SU-DHL-6 (cell line): ENCODE results near the gene SPACDR.

Source experiments
- H2AFZ ChIP-seq: fragments of 200-600 bp; sonication (generic); 2 replicates; pipeline ENCODE4 v1.6.1; 2014; ENCODE audit warnings: low read depth, mild to moderate bottlenecking, moderate library complexity, mixed read lengths, antibody characterized with exemption, low read length; ENCODE audit not compliant: severe bottlenecking
- H3F3A ChIP-seq: fragments of 200-600 bp; shearing (Covaris generic); 2 replicates; pipeline ENCODE4 v1.6.0; 2016; ENCODE audit warnings: antibody characterized with exemption, mild to moderate bottlenecking; ENCODE audit not compliant: insufficient read depth
- H3K27ac ChIP-seq: fragments of 200-600 bp; sonication (generic); 2 replicates; pipeline ENCODE4 v1.5.1; 2016; ENCODE audit warnings: low read depth, mild to moderate bottlenecking, low read length, moderate library complexity, mixed read lengths
- H3K27me3 ChIP-seq: fragments of 200-600 bp; sonication (generic), shearing (Covaris generic); 2 replicates; pipeline ENCODE4 v1.6.0; 2014; ENCODE audit warnings: mild to moderate bottlenecking, low read length
- H3K36me3 ChIP-seq: fragments of 200-600 bp; sonication (generic); 2 replicates; pipeline ENCODE4 v1.6.1; 2014; ENCODE audit warnings: mild to moderate bottlenecking, low read length, mixed read lengths
- H3K4me2 ChIP-seq: fragments of 300-600, 200-600 bp; shearing (Covaris generic), sonication (generic); 2 replicates; pipeline ENCODE4 v1.6.0; 2014; ENCODE audit warnings: low read length, low read depth, mild to moderate bottlenecking; ENCODE audit not compliant: poor library complexity, severe bottlenecking
- H3K4me3 ChIP-seq: fragments of 200-600 bp; sonication (generic); 2 replicates; pipeline ENCODE4 v1.5.1; 2014; ENCODE audit warnings: antibody characterized with exemption, low read length, mild to moderate bottlenecking, mixed read lengths; ENCODE audit not compliant: insufficient read depth, poor library complexity, severe bottlenecking
- H3K79me2 ChIP-seq: fragments of 200-600 bp; sonication (generic); 2 replicates; pipeline ENCODE4 v1.6.1; 2014; ENCODE audit warnings: mild to moderate bottlenecking, low read length, moderate library complexity; ENCODE audit not compliant: insufficient read depth
- H3K9ac ChIP-seq: fragments of 200-600 bp; sonication (generic); 2 replicates; pipeline ENCODE4 v1.7.0; 2014; ENCODE audit warnings: mild to moderate bottlenecking, low read length
- H3K9me2 ChIP-seq: fragments of 200-600 bp; sonication (generic); replicated peaks from 2 replicates; pipeline ENCODE4 v1.6.1; 2014; ENCODE audit warnings: low read length; ENCODE audit not compliant: insufficient read depth
- H3K9me3 ChIP-seq: fragments of 200-600 bp; sonication (generic); 2 replicates; pipeline ENCODE4 v1.6.1; 2014; ENCODE audit warnings: low read length, mixed read lengths; ENCODE audit not compliant: insufficient read depth
- H4K20me1 ChIP-seq: fragments of 200-600 bp; sonication (generic); 2 replicates; pipeline ENCODE4 v1.6.1; 2014; ENCODE audit warnings: low read depth, mild to moderate bottlenecking, antibody characterized with exemption, low read length, moderate library complexity, mixed read lengths
- CTCF ChIP-seq: fragments of 200-600 bp; sonication (generic); IDR thresholded peaks from one replicate; pipeline ENCODE4 v1.5.1; 2017; ENCODE audit warnings: antibody characterized with exemption, mild to moderate bottlenecking, low read length, moderate library complexity; ENCODE audit not compliant: insufficient read depth, poor library complexity, severe bottlenecking
- EZH2phosphoT487 ChIP-seq: fragments of 200-600 bp; sonication (generic), shearing (Covaris generic); conservative IDR thresholded peaks from 2 replicates; pipeline ENCODE4 v1.6.1; 2018; ENCODE audit warnings: mild to moderate bottlenecking, antibody characterized with exemption, low read length, moderate library complexity, mixed read lengths

SPACDR gene

GRCh38 chr7:100413346-100413745 lies 50.7 kb downstream of the SPACDR start:
- H3K27ac ChIP-seq = no peak overlapping the region
- H3K9ac ChIP-seq = no peak overlapping the region
- H3K9me2 ChIP-seq = no peaks in the 10 kb centered on the region
- no peaks in the 10 kb centered on the region for H3K79me2 ChIP-seq
- H3K27me3 ChIP-seq = 0 out of 2 replicates have a peak, but pooled peaks cover 2% of the 10 kb centered on the region
- no peaks in the 10 kb centered on the region for H3K9me3 ChIP-seq
- no peaks in the 10 kb centered on the region for H3F3A ChIP-seq
- TF ChIP-seq EZH2phosphoT487 (no peak), CTCF (no peak)
- no peaks in the 10 kb centered on the region for H4K20me1 ChIP-seq
- no peak overlapping the region for H3K4me3 ChIP-seq
- no peak overlapping the region for H3K4me2 ChIP-seq
- no peak overlapping the region for H2AFZ ChIP-seq
- H3K36me3 ChIP-seq = no peaks in the 10 kb centered on the region

DNA sequence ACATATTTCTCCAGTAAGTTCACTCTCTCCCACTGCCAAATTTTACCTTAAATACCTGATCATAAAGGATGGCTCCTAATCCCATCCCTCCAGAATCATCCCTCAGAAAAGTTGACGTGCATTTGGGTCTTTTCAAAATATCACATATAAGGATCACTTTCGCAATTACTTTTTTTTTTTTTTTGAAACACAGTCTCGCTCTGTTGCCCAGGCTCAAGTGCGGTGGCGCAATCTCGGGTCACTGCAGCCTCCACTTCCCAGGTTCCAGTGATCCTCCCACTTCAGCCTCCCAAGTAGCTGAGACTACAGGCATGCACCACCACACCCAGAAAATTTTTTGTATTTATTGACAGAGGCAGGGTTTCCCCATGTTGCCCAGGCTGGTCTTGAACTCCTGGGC lies 53.0 kb downstream of the SPACDR start:
- Histone ChIP-seq H3K9me3 (no peaks in the 10 kb centered on the region), H3K4me3 (no peak overlapping the region), H3K36me3 (no peaks in the 10 kb centered on the region), H3K4me2 (no peak overlapping the region), H3F3A (no peaks in the 10 kb centered on the region), H3K9ac (no peak overlapping the region), H2AFZ (no peak overlapping the region), H3K27ac (no peak overlapping the region), H3K79me2 (no peaks in the 10 kb centered on the region), H4K20me1 (no peaks in the 10 kb centered on the region), H3K27me3 (0 out of 2 replicates have a peak, but pooled peaks cover 2% of the 10 kb centered on the region), H3K9me2 (no peaks in the 10 kb centered on the region)
- TF ChIP-seq EZH2phosphoT487 (no peak), CTCF (no peak)

DNA sequence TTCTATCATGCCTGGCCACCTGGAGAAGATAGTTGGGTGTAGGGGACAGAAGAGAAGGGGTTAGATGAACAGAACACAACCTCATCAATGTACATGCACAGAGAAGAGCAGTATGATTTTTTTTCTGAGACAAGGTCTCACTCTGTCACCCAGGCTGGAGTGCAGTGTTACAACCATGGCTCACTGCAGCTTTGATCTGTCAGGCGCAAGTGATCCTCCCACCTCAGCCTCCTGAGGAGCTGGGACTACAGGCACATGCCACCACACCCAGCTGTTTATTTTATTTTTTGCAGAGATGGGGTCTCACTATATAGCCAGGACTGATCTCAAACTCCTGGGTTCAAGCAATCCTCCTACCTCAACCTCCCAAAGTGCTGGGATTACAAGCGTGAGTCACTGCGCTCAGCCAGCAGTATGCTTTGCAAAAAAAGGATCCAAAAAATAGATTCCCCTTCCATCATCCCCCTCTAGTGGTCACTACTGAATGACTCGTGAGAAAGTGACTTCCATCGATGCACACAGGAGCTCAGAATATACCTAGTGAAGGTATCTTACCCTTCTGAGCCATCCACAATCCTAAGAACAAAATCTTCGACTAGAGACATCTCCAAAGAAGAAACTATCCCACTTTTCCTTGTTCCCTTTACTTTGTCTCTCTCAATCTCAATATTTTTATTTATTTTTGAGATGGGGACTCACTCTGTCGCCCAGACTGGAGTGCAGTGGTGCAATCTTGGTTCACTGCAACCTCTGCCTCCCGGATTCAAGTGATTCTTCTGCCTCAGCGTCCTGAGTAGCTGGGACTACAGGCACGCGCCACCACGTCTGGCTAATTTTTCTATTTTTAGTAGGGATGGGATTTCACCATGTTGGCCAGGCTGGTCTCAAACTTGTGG lies 56.5 kb downstream of the SPACDR start:
- Histone ChIP-seq H3F3A (no peaks in the 10 kb centered on the region), H3K9ac (no peak overlapping the region), H3K27me3 (no peaks in the 10 kb centered on the region), H3K9me3 (no peaks in the 10 kb centered on the region), H3K36me3 (no peaks in the 10 kb centered on the region), H4K20me1 (no peaks in the 10 kb centered on the region), H3K79me2 (no peaks in the 10 kb centered on the region), H3K9me2 (no peaks in the 10 kb centered on the region), H3K27ac (no peak overlapping the region), H3K4me3 (no peak overlapping the region), H2AFZ (no peak overlapping the region), H3K4me2 (no peak overlapping the region)
- TF ChIP-seq EZH2phosphoT487 = no peak
- TF ChIP-seq CTCF = peak; percentile 29
